K562 (cell line): ENCODE measurements around the gene CHMP2A. TPM values are rescaled to one million over a fixed set of nuclear protein-coding genes. Genes with fewer than 3 reads are reported as not detected.
A peak's percentile ranks its signal among the peaks of the same experiment; 100 is the strongest.

Experiments used
- FIP1L1 ChIP-seq: fragments of 200-400 bp; formaldehyde crosslinking; IDR thresholded peaks from 2 replicates; pipeline ENCODE4 v1.6.1; 2018; ENCODE audit warnings: mild to moderate bottlenecking, low read depth, low read length; ENCODE audit not compliant: poor library complexity, severe bottlenecking
- FOXA1 ChIP-seq: fragments of 450-650 bp; IDR thresholded peaks from 2 replicates; pipeline ENCODE4 v1.6.1; 2016; ENCODE audit warnings: mild to moderate bottlenecking, borderline replicate concordance
- KHSRP ChIP-seq: fragments of 450-650 bp; IDR thresholded peaks from 2 replicates; pipeline ENCODE4 v1.6.1; 2017
- NELFE ChIP-seq: IDR thresholded peaks from 2 replicates; pipeline ENCODE4 v1.6.1; 2011; ENCODE audit warnings: mild to moderate bottlenecking; ENCODE audit not compliant: insufficient read depth, insufficient read length
- SP1 ChIP-seq: sonication (generic); formaldehyde crosslinking; IDR thresholded peaks from 2 replicates; pipeline ENCODE4 v1.8.1; 2022; ENCODE audit warnings: mild to moderate bottlenecking, missing genetic modification reagents
- SRSF9 ChIP-seq: fragments of 200-400 bp; formaldehyde crosslinking; IDR thresholded peaks from 2 replicates; pipeline ENCODE4 v1.6.1; 2017; ENCODE audit warnings: low read depth, low read length, borderline replicate concordance
- TAL1 ChIP-seq: fragments of 450-650 bp; IDR thresholded peaks from 2 replicates; pipeline ENCODE4 v1.6.1; 2016; ENCODE audit warnings: mild to moderate bottlenecking
- ZNF24 ChIP-seq: fragments of 450-650 bp; IDR thresholded peaks from 2 replicates; pipeline ENCODE4 v1.6.1; 2016
- ZNF445 ChIP-seq: fragments of 250-450 bp; sonication (Bioruptor Pico); IDR thresholded peaks from 2 replicates; pipeline ENCODE4 v1.4.0; 2020; ENCODE audit warnings: low read depth, mild to moderate bottlenecking, moderate library complexity
- ZNF76 ChIP-seq: fragments of 250-450 bp; sonication (Bioruptor Pico); IDR thresholded peaks from 2 replicates; pipeline ENCODE4 v1.4.0; 2020; ENCODE audit warnings: mild to moderate bottlenecking, moderate library complexity, borderline replicate concordance
- polyA plus RNA-seq, 8 experiments: library from polyadenylated mRNA; depleted of rRNA in 4 of 8; stranded (reverse) in 5 of 8; unstranded in 3 of 8; fragments of >200 nt; fragmentation: Nextera tagmentation in 2 of 8; fragmentation: Illumina TruSeq in 1 of 8; extraction: Ambion mirVana in 2 of 8; extraction: Trizol in 1 of 8; gene quantifications; 2 replicates each; pipeline versions ENCODE4 v1.2.1 to v1.2.3, GENCODE V29; 2011 to 2014; ENCODE audit warnings: inconsistent platforms in 1 of 8, missing spikeins in 1 of 8
- total RNA-seq, 7 experiments: library from RNA; depleted of rRNA in 6 of 7; stranded (reverse); fragments of >200 nt in 6 of 7; fragmentation: Illumina TruSeq in 2 of 7; extraction: Trizol in 2 of 7; gene quantifications; 2 replicates each; pipeline versions ENCODE4 v1.2.1 to v1.2.3, GENCODE V29; 2011 to 2021; ENCODE audit warnings: low replicate concordance in 1 of 7
- TF ChIP-seq, protein P1 (sequence below): fragments of 250-450 bp; sonication (Bioruptor Pico); IDR thresholded peaks from 2 replicates; pipeline ENCODE4 v1.9.0; 2021; ENCODE audit warnings: mild to moderate bottlenecking, inconsistent platforms
- TF ChIP-seq, protein P2 (sequence below): fragments of 450-650 bp; formaldehyde crosslinking; IDR thresholded peaks from 2 replicates; pipeline ENCODE4 v1.4.0; 2022; ENCODE audit warnings: missing genetic modification characterization
- TF ChIP-seq, protein P3 (sequence below): fragments of 450-650 bp; IDR thresholded peaks from 2 replicates; pipeline ENCODE4 v1.6.1; 2016; ENCODE audit warnings: mild to moderate bottlenecking, moderate library complexity

Gene CHMP2A
- total and polyA plus RNA-seq, 9 of the 15 experiments (the other 6 are each of a cell fraction or from before 2014, with no cell fraction given) = 57.6 to 159 (median 87.2) TPM

DNA sequence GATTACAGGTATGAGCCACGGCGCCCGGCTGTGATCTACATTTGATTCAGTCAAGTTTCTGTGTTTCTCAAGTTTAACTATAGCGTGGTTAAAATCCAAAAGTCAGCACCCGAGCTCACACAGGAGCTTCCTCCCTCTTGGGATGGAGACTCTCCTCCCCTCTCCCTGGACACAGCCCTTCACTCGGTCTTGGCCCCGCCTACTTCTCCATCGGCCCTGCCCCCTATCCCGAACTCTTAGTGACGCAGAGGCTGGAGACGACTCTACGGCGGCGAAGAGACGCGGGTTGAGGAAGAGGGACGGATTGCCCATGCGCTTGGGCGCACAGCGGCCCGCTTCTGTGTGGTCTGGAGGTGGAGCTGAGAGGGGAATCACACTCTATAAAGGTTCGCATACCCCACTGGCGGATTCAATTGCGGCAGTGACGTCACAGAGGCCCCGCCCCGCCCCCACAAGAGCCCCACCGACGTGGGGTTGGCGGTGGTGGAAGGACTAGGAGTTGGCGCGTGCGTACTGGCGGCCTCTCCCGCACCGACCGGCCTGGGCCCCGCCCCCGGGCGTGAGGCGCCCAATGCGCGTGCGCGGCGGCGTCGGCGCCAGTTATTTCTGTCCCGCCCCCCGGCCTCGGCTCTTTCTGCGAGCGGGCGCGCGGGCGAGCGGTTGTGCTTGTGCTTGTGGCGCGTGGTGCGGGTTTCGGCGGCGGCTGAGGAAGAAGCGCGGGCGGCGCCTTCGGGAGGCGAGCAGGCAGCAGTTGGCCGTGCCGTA, 10.9 kb downstream of the CHMP2A start, which contains the start of gene TRIM28 (continued):
- TF ChIP-seq, protein P1, sequence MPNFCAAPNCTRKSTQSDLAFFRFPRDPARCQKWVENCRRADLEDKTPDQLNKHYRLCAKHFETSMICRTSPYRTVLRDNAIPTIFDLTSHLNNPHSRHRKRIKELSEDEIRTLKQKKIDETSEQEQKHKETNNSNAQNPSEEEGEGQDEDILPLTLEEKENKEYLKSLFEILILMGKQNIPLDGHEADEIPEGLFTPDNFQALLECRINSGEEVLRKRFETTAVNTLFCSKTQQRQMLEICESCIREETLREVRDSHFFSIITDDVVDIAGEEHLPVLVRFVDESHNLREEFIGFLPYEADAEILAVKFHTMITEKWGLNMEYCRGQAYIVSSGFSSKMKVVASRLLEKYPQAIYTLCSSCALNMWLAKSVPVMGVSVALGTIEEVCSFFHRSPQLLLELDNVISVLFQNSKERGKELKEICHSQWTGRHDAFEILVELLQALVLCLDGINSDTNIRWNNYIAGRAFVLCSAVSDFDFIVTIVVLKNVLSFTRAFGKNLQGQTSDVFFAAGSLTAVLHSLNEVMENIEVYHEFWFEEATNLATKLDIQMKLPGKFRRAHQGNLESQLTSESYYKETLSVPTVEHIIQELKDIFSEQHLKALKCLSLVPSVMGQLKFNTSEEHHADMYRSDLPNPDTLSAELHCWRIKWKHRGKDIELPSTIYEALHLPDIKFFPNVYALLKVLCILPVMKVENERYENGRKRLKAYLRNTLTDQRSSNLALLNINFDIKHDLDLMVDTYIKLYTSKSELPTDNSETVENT (CRISPR knock-in tag) = peak; percentile 87
- peak; percentile 93 for TF ChIP-seq SP1 (CRISPR knock-in tag)
- TF ChIP-seq FIP1L1 = peak; percentile 82
- TF ChIP-seq FOXA1 = no peak
- TF ChIP-seq, protein P2, sequence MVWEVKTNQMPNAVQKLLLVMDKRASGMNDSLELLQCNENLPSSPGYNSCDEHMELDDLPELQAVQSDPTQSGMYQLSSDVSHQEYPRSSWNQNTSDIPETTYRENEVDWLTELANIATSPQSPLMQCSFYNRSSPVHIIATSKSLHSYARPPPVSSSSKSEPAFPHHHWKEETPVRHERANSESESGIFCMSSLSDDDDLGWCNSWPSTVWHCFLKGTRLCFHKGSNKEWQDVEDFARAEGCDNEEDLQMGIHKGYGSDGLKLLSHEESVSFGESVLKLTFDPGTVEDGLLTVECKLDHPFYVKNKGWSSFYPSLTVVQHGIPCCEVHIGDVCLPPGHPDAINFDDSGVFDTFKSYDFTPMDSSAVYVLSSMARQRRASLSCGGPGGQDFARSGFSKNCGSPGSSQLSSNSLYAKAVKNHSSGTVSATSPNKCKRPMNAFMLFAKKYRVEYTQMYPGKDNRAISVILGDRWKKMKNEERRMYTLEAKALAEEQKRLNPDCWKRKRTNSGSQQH (CRISPR knock-in tag) = no peak
- no peak for TF ChIP-seq ZNF24
- TF ChIP-seq NELFE = peak; percentile 60
- 0 out of 2 replicates have a peak, but pooled peaks have one; percentile 34 for TF ChIP-seq ZNF76 (CRISPR knock-in tag)
- TF ChIP-seq, protein P3, sequence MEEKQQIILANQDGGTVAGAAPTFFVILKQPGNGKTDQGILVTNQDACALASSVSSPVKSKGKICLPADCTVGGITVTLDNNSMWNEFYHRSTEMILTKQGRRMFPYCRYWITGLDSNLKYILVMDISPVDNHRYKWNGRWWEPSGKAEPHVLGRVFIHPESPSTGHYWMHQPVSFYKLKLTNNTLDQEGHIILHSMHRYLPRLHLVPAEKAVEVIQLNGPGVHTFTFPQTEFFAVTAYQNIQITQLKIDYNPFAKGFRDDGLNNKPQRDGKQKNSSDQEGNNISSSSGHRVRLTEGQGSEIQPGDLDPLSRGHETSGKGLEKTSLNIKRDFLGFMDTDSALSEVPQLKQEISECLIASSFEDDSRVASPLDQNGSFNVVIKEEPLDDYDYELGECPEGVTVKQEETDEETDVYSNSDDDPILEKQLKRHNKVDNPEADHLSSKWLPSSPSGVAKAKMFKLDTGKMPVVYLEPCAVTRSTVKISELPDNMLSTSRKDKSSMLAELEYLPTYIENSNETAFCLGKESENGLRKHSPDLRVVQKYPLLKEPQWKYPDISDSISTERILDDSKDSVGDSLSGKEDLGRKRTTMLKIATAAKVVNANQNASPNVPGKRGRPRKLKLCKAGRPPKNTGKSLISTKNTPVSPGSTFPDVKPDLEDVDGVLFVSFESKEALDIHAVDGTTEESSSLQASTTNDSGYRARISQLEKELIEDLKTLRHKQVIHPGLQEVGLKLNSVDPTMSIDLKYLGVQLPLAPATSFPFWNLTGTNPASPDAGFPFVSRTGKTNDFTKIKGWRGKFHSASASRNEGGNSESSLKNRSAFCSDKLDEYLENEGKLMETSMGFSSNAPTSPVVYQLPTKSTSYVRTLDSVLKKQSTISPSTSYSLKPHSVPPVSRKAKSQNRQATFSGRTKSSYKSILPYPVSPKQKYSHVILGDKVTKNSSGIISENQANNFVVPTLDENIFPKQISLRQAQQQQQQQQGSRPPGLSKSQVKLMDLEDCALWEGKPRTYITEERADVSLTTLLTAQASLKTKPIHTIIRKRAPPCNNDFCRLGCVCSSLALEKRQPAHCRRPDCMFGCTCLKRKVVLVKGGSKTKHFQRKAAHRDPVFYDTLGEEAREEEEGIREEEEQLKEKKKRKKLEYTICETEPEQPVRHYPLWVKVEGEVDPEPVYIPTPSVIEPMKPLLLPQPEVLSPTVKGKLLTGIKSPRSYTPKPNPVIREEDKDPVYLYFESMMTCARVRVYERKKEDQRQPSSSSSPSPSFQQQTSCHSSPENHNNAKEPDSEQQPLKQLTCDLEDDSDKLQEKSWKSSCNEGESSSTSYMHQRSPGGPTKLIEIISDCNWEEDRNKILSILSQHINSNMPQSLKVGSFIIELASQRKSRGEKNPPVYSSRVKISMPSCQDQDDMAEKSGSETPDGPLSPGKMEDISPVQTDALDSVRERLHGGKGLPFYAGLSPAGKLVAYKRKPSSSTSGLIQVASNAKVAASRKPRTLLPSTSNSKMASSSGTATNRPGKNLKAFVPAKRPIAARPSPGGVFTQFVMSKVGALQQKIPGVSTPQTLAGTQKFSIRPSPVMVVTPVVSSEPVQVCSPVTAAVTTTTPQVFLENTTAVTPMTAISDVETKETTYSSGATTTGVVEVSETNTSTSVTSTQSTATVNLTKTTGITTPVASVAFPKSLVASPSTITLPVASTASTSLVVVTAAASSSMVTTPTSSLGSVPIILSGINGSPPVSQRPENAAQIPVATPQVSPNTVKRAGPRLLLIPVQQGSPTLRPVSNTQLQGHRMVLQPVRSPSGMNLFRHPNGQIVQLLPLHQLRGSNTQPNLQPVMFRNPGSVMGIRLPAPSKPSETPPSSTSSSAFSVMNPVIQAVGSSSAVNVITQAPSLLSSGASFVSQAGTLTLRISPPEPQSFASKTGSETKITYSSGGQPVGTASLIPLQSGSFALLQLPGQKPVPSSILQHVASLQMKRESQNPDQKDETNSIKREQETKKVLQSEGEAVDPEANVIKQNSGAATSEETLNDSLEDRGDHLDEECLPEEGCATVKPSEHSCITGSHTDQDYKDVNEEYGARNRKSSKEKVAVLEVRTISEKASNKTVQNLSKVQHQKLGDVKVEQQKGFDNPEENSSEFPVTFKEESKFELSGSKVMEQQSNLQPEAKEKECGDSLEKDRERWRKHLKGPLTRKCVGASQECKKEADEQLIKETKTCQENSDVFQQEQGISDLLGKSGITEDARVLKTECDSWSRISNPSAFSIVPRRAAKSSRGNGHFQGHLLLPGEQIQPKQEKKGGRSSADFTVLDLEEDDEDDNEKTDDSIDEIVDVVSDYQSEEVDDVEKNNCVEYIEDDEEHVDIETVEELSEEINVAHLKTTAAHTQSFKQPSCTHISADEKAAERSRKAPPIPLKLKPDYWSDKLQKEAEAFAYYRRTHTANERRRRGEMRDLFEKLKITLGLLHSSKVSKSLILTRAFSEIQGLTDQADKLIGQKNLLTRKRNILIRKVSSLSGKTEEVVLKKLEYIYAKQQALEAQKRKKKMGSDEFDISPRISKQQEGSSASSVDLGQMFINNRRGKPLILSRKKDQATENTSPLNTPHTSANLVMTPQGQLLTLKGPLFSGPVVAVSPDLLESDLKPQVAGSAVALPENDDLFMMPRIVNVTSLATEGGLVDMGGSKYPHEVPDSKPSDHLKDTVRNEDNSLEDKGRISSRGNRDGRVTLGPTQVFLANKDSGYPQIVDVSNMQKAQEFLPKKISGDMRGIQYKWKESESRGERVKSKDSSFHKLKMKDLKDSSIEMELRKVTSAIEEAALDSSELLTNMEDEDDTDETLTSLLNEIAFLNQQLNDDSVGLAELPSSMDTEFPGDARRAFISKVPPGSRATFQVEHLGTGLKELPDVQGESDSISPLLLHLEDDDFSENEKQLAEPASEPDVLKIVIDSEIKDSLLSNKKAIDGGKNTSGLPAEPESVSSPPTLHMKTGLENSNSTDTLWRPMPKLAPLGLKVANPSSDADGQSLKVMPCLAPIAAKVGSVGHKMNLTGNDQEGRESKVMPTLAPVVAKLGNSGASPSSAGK = no peak
- no peak for TF ChIP-seq TAL1
- no peak for TF ChIP-seq ZNF445
- no peak for TF ChIP-seq SRSF9
- peak; percentile 86 for TF ChIP-seq KHSRP
